ENCODE data around the gene ANXA6.

Gene ANXA6

DNA sequence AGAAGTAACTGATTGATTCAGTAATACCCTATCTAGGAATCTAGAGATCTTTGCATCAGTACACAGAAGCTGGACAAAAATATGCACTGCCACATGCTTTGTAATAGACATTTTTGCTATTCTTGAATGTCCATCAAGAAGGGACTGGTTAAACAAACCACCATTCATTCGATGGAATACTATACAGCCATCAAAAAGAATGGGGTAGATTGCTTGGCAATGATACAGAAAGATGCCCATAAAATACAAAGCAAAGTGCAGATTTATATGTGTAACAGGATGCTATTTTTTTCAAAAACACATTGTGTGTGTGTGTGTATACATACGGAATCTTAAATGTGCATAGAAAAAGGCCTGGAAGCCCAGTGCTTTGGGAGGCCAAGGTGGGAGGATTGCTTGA lies 84.3 kb downstream of the ANXA6 start:
- no peak overlapping the region for H3K4me3 ChIP-seq (replicated peaks; ENCODE audit: low read depth, low read length)

DNA sequence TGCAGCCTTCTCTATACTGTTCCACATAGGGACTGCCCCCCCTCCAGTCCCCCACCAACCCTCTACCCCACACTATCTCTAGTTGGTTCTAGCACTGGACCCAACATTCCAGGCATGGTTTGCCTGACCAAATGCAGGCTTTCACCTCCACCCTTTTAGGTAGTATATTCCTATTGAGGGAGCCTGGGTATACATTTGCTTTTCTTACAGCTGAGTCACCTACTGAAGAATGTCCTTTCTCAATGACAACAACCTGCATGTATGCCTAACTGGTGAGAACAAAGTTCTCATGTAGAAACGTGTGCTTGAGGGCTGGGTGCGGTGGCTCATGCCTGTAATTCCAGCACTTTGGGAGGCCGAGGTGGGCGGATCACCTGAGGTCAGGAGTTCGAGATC lies 85.0 kb downstream of the ANXA6 start:
- TF ChIP-seq, protein P1, sequence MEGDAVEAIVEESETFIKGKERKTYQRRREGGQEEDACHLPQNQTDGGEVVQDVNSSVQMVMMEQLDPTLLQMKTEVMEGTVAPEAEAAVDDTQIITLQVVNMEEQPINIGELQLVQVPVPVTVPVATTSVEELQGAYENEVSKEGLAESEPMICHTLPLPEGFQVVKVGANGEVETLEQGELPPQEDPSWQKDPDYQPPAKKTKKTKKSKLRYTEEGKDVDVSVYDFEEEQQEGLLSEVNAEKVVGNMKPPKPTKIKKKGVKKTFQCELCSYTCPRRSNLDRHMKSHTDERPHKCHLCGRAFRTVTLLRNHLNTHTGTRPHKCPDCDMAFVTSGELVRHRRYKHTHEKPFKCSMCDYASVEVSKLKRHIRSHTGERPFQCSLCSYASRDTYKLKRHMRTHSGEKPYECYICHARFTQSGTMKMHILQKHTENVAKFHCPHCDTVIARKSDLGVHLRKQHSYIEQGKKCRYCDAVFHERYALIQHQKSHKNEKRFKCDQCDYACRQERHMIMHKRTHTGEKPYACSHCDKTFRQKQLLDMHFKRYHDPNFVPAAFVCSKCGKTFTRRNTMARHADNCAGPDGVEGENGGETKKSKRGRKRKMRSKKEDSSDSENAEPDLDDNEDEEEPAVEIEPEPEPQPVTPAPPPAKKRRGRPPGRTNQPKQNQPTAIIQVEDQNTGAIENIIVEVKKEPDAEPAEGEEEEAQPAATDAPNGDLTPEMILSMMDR (IDR thresholded peaks at IDR 0.05; ENCODE audit: low read length, missing control alignments), result no peak
- no peak overlapping the region for H3K4me3 ChIP-seq (replicated peaks; ENCODE audit: low read depth, low read length)
- peak; percentile 63 for DNase-seq (ENCODE audit: low read depth)

More for the DNA sequence above, 84.3 kb downstream of the ANXA6 start:
- TF ChIP-seq, protein P1 (IDR thresholded peaks at IDR 0.05; ENCODE audit: low read length, missing control alignments), result no peak
- DNase-seq (ENCODE audit: low read depth), result no peak

DNA sequence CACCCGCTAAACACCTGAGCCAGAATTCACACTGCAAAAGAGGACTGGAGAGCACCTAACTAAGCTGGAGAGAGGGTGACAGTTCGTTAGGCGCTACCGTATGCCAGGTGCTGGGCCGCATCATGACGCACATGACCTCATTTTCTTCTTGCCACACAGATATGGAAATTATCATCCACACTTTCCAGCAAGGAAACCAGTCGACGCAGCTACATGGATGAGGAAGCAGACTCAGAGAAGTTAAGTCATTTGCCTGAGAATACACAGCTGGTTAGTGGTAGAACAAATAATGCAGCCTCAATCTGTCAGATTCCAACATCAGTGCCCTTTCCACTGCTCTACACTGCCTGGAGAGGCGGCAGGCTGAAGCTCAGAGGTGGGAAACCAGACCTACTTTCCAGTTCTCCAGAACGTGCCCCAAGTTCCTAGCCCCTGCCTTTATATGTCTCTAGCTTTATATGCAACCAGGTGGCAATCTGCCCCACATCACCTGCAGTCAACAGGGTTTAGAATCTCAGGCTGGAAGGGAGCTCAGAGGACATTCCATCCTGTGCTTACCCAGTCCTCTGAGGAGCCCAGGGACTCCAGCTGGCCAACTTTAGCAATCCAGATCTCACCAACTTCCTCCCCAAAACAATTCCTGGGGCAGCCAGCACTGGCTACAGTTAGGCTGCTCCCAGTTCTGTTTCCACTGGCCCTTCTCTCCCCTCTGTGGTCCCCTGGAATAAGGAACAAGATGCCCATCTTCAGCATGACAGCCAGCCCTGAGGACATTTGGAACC lies 85.5 kb downstream of the ANXA6 start:
- TF ChIP-seq, protein P1 (IDR thresholded peaks at IDR 0.05; ENCODE audit: low read length, missing control alignments), result no peak
- H3K4me3 ChIP-seq (replicated peaks; ENCODE audit: low read depth, low read length), result no peak overlapping the region

DNA sequence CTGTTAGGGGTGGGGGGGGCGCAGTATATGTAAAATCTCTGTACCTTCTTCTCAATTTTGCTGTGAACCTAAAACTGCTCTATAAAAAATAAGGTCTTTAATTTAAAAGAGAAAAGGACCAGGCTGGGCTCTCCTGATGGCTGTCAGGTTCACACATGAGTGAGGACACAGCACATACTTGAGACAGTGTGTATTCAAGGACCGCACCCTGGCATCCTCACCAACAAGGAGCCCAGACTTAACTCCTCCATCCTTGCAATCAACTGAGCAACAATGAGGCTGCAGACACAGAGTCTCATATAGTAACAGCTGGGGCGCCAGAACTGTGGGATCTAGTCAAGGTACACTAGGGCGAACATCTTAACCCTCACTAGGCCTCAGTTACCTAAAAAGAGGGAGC lies 86.6 kb downstream of the ANXA6 start:
- TF ChIP-seq, protein P1 (IDR thresholded peaks at IDR 0.05; ENCODE audit: low read length, missing control alignments), result no peak
- no peak overlapping the region for H3K4me3 ChIP-seq (replicated peaks; ENCODE audit: low read depth, low read length)
- no peak for DNase-seq (ENCODE audit: low read depth)

More for the DNA sequence above, 85.5 kb downstream of the ANXA6 start:
- no peak for DNase-seq (ENCODE audit: low read depth)

DNA sequence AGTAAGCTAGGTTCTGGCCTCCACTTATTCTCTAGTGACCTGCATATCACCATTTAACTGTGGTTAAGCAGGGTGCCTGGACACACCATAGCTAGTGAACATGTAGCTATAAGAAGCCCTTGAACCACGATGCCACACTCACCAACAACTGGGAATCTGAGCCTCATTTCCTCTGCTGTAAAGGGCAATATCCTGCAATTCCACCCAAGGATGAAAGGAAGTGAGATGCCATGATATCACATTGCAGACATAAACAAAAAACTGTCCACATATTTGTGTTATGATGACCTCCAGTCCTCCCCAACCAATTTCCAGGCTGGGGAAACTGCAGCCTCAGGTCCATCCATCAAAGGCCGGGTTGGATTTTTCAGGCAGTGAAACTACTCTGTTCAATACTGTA lies 87.1 kb downstream of the ANXA6 start:
- no peak for DNase-seq (ENCODE audit: low read depth)
- no peak overlapping the region for H3K4me3 ChIP-seq (replicated peaks; ENCODE audit: low read depth, low read length)
- TF ChIP-seq, protein P1 (IDR thresholded peaks at IDR 0.05; ENCODE audit: low read length, missing control alignments), result no peak

DNA sequence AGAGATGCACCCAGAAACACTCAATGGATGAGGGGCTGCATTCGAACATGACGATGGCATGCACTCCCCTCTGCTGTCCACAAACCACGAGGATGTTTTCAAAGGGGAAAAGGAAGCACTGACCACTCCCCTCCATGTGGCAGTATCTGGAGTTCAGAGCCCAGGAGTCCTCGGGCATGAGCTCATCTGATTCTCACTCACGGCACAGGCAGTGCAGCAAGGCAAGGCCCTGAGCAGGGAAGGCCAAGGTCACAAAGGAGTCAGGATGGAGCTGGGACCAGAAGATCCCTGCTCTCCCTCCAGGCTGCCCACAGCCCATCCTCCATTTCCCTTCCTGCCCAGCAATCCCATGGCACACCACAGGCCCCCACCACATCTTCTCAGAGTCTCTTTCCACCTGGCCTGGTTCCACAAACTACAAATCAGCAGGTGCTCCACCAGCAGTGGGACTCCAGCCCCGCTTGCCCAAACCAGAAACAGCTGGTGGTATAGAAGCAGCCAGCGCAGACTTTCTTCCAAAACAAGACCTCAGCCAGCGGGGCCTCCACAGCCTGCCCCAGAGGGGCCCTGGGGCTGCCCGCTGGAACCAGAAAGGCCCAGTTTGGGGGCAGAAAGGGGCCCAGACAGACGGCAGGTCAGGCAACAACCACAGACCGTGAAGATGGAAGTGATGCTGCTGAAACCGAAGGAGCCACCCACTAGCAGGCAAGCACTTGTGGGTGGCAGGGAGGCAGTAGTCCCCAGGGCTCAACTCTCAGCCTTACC lies 89.0 kb downstream of the ANXA6 start:
- no peak for DNase-seq (ENCODE audit: low read depth)
- no peak overlapping the region for H3K4me3 ChIP-seq (replicated peaks; ENCODE audit: low read depth, low read length)
- TF ChIP-seq, protein P1 (IDR thresholded peaks at IDR 0.05; ENCODE audit: low read length, missing control alignments), result no peak
